SW480 (cell line): Measurements from ENCODE around the gene PDGFB.
"Not testable (repeated sequence)": the region's sequence is repeated elsewhere in the genome, so short reads cannot be mapped to it uniquely, and the experiment has no call there.

Experiments
- DNase-seq: peaks from one replicate; pipeline ENCODE4 v3.0.0-alpha.2; 2016; ENCODE audit warnings: low spot score

PDGFB gene

DNA sequence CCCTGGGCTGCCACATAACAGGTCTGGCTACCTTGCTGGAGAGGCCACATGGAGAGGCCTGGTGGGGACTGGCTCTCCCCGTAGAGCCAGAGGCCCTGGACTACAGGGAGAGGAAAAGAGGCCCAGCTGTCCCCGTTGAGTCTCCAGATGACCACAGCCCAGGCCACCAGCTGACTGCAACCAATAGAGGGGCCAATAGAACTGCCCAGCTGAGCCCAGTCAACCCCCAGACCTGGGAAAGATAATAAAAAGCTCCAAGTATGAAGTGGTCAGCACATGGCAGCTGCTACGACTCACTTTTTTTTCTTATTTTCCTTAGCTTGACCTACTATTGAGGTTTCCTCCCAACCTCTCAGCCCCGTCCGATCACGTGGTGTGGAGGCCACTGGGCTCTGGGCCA lies 18.4 kb downstream of the PDGFB start:
- no peak for DNase-seq

DNA sequence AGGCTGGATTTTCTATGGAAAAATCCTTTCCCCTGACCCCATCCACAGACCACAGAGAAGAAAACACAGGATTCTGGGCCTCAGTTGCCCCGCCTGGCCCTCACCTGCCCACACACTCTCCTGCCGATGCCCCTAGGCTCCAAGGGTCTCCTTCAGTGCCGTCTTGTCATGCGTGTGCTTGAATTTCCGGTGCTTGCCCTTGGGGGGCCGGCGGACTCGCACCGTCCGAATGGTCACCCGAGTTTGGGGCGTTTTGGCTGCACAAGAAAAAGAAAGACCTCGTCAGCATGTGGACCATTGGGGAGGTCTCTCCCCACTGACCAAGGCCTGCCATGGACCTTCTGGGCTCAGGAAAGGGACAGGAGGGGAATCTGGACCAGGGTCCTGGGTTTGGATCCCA lies 19.2 kb downstream of the PDGFB start:
- no peak for DNase-seq

DNA sequence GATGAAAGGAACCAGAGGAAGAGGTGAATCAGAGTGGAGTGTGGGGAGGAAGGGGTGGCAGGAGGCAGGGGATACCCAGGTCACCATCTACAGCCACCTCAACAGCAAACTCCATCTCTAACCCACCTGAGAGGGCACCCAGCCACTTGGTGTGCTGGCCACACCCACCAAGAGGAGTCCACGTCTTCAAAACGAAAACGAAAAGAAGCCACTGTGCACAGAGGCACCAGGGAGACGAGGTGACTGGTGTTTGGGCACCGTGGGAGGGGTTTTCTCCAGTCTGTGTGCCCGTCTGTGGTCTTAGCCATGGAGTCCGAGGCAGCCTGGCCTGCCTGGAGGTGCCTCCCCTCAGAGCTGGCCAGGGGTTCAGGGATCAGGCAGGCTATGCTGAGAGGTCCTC lies 20.2 kb downstream of the PDGFB start:
- DNase-seq: no peak

DNA sequence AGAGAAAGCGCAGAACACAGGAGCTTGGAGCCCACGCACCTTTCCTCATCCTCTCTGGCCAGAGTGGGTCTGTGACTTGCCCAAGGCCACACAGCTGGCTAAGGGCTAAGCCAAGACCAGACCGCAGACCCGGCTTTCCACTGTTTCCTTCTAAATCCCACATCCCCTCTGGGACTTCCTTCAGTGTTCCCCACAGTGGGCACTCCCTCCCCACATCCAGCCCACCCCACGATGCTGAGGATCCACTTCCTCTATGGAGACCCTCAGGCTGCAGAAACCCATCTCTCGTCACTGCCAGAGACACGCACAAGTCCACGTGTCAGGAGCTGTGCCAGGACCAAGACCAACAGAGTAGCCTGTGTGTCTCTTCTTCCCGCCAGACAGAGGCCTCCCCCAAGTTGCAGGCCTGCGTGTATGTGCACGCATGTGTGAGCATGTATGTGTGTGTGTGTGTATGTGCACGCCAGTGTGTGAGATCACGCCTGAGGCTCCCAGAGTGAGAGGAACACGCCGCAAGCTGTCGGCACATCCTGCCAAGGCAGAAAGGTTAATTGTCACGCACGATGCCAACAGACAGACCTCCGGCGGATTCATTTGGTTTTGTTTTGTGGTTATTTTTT lies 21.6 kb downstream of the PDGFB start:
- no peak for DNase-seq

DNA sequence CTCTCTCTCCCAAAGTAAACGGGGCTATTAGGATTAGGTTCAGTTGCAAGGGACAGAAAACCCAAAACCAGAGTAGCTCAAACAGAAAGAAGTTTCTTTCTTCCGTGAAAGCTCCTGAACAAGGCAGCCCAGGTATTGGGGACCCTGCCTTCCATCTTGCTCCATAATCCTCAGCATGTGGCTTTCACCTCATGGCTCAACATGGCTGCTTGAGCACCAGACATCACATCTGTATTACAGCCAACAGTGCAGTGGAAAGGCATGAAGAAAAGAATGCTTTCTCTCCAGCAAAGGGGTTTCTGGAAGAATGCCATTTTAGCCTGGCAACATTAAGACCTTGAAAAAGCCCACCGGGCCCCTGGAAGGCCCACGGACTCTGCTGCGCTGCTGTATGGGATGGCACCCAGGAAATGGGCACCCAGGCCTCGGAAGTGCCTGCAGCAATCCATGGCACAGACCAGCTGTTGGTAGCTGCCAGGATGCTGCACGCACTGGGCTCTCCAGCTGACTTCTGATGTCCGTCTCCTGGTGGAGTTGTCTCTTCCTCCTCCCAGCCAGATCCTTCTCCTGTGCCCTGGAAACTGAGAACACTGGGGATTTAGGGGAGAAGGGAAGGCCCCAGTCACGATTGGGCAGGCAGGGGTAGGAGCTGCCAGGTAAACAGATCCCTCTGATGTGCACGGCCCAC lies 22.6 kb downstream of the PDGFB start:
- no peak for DNase-seq

DNA sequence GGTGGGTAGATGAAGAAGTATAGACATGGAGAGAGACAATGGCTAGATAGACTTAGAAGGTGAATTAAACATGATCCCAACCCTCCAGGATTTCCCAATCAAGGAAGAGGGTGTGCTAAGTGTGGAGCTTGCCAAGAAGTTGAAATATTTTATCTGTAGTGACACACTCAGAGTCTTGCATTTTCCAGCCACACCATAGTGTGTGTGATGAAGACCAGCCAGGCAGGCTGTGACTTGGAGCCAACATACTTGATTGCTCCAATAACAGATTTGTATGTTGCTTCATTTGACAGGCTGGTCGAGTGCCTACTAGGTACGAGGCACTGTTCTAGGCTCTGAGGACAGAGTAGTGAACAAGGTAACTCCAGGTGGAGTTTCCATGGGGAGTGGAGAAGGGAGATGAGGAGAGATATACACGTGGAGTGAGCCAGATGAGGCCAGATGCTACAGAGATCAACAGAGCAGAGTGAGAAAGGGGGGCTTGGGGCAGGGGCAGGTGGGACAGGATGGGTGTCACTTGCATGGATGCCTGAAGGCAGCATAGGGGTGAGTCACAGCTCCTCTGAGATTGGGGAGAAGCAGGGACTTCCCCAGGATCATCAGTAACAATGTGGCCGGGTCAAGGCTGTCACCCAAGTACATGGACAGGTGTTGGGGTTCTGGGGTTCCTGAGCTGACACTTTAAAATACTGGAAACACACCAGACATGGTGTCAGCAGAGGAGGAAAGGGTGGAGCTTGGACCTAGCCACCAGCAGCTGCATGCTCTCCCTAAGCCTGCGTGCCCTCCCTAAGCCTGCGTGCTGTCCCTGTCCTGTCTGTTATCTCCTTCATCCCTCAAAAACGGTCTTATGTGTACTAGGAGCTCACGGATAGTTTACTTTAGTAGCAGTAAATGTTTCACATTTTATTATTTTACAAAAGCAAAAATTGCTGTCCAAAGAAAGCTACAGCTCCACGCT lies 23.6 kb downstream of the PDGFB start:
- DNase-seq: no peak

DNA sequence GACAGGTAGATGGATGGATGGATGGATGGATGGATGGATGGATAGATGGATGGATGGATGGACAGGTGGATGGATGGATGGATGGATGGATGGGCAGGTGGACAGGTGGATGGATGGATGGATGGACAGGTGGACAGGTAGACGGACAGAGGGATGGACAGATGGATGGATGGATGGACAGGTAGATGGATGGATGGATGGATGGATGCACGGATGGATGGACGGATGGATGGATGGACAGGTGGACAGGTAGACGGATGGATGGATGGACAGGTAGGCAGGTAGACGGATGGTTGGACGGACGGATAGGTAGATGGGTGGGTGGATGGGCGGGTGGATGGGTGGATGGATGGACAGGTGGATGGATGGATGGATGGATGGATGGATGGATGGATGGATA lies 24.3 kb downstream of the PDGFB start:
- DNase-seq: no peak

DNA sequence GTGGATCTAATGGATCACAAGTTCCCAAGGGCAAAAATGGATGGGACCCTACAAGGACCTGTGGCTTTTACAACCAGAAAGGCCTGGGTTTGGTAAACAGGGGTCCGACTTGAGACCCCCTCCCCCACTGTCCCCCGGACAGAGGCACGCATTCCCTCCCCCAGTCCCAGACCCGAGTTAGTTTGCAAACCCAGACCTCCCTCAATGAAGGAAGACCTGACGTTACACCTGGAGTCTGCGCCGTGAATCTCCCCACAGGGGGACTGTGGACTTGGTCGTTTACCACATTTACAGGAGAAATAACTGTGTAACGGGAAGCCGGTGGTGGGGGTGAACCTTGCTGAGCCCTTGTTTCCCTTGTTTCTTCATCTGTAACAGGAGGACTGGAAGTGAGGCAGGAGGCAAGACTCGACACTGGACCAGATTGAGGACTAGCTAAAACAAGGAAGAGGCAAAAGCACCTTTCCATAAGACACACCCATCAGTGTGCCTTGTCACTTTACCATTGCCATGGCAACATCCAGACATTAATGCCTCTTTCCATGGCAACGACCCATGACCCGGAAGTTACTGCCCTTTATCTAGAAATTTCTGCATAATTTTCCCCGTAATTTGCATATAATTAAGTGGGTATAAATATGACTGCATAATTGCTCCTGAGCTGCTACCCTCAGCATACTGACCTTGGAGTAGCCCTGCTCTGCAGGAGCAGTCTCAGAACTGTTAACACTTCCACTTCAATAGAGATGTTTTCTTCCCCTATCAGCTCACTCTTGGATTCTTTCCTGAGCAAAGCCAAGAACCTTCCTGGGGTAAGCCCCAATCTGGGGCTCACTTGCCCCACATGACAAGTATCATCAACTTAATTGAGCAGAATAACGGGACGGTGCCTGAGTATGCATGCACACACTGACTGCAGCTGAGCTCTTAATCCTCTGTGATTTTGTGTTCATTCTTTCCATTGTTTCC lies 25.4 kb downstream of the PDGFB start:
- DNase-seq: peak; percentile 25

DNA sequence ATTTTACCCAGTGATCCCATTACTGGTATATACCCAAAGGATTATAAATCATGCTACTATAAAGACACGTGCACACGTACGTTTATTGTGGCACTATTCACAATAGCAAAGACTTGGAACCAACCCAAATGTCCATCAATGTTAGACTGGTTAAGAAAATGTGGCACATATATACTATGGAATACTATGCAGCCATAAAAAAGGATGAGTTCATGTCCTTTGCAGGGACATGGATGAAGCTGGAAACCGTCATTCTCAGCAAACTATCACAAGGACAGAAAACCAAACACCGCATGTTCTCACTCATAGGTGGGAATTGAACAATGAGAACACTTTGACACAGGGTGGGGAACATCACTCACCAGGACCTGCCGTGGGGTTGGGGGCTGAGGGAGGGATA lies 26.4 kb downstream of the PDGFB start:
- DNase-seq: not testable (repeated sequence)

DNA sequence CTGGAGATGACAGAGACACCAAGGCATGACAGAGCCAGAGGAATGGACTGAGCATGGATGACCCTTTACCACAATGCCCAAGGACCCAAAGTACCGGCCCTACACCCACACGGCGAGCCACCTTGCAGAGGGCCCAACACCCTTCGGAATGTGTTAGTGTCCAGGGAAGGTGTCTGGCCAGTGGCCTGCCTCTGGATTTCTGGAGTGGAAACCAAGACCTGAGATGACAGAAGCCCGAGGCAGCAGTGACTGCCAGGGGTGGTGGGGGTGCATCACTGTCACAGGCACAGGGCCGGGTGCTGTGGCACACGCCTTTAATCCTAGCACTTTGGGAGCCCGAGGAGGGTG lies 28.7 kb downstream of the PDGFB start:
- DNase-seq: no peak

DNA sequence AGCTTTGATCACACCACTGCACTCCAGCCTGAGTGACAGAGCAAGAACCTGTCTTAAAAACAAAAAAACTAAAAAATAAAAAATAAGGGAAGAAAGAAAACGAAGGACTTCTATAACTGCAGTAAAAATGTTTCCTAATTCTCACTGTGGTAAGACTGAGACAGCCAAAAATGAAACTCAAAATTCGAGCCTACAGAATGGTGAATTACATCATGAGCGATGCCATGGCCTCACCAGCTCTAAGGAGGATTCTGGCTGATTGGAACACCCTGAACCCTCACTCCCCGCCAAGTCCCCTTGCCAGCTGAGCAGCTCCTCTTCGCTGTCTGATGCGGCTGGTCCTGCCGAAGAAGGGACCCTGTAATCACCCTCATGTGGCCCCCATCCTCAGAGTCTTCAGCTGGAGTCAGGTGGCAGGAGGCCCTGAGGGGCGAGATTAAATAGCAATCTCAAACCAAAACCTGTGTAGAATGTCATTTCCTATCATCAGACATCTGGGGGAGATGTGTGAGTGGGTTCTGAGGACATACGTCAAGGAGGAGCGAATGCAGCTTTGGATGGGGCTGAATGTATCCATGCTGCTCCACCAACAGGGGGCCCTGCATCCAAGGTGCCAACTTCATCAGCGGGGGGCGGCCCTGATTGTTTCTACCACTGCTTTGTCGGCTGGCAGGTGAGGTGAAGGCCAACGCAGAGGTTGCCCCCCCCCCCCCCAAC lies 29.2 kb downstream of the PDGFB start:
- peak; percentile 13 for DNase-seq

DNA sequence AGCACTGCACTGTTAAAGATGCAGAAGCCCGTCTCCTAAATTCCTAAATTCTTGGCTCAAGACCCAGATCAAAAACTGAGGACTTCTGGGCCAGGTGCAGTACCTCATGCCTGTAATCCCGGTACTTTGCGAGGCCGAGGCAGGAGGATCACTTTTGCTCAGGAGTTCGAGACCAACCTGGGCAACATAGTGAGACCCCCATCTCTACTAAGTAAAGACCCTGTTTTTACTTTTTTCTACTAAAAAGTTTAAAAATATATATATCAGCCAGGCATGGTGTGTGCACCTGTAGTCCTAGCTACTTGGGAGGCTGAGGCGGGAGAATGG lies 29.7 kb downstream of the PDGFB start:
- no peak for DNase-seq

DNA sequence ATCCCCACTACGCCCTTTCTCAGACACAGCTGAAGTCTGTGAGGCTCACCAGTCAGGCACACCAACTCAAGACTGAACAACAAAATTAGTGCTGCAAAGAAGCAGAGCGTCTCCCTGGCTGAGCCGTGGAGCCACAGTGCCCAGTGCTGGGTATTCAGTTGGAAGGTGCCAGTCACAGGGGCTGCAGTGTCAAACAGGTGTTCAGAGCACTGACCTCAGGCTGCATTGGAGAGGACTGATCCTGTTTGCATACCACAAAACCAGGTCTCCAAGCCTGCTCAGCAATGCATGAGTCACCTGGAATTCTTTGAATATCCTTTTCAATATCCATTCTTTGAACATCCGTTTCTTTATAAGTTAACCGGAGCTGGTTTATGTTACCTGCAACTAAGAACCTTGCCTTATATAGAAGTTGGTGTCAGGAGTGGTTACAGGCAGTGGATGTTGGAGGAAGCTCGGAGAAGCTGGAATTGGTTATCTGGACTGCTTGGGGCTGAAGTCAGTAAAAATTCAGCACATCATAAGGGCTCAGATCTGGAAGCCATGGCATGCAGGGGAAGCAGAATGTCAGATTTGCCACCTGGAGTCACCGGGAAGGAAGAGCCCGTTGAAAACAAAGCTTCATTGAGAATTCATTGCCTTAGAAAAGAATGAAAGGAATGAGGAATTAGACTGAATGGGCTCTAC lies 30.3 kb downstream of the PDGFB start:
- peak; percentile 96 for DNase-seq

DNA sequence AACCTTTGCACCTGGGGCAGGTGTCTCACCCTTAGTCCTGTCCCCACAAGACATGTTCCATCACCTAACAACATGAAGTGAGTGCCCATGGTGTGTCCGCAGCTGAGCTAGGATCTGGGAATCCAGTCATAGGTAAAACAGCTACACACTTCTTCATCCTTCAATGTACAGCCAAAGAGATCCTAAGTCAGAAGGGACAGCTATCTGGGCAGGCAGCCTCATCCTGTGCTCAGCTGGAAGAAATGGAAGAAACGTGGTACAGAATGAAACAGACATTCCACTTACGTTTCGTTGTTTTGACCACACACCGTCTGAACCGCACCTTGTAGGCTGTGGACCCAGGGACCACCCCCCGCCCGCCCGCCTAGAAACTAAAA lies 30.8 kb downstream of the PDGFB start:
- DNase-seq: peak; percentile 39

DNA sequence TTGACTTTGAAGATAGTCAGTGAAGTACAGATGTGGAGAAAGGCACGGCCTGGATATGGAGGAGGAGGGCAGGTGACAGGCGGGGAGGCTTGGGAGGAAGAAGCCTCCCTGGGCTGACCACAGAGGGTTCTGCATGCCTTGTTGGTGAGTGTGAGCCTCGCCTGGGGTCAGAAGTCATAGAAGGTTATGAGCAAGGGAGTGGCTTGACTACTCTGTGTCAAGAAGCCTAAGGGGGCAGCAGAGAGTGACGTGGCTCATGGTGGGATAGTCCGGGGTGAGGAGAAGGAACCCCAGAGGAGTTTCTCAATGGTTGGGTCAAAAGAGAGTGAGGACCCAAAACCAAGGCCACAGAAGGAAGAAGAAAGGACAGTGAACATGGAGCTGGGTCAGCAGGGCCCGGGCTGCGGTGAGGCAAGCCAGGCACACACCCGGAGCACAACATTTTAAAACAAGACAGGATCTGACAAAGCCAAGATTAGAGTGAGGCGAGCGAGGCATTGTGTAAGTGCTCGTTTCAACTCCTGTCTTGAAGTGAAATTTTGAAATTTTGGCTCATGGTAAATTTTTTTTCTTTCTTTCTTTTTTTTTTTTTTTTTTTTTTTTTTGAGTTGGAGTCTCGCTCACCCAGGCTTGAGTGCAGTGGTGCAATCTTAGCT lies 31.9 kb downstream of the PDGFB start:
- peak; percentile 85 for DNase-seq

DNA sequence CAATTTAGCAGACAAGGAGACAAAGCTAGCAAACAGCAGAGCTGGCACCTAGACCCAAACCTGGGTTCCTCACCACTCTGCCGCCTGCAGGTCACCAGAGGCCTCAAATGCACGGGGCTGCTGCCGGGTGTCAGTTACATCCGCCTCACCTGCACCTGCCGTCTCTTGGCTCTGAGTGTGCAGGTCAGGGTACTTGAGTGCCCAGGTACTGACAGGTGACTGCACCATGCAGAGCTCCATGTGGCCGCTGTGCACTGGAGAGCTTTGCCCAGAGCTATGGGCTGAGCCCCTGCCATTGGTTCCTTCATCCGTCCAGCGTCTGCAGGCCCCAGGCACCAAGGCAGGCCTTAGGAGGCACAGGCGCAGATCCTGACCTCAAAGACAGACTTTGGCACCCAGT lies 35.0 kb downstream of the PDGFB start:
- peak; percentile 36 for DNase-seq

DNA sequence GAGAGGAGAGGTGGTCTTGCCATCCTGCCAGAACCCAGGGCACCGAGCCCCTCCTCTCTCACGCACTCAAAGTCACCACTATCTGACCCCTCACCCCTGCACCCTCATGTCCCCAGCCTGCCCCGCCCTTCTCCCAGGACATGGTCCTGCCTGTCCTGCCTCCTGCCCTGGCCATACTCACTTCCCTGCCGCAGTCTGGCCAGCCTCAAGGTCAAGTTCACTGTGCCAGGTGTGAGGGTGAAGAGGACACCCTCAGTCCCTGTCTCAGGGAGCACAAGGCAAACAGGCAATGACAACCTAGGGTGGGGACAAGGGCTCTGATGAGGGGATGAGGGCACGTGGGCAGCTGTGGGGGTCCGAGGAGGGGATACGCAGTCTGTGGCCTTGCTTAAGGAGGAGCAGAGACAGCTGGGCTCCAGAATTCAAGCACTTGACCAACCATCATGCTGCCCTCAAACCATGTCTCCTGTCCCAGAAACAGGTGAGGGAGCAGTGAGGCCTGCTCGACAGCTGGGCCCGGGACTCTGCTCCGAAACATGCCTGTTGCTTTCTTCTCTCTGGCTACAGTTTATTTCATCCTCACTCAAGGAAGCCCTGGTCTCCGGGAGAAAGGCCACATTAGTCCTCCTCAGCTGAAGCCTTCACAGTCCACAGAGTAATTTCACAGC lies 36.6 kb downstream of the PDGFB start:
- DNase-seq: no peak

DNA sequence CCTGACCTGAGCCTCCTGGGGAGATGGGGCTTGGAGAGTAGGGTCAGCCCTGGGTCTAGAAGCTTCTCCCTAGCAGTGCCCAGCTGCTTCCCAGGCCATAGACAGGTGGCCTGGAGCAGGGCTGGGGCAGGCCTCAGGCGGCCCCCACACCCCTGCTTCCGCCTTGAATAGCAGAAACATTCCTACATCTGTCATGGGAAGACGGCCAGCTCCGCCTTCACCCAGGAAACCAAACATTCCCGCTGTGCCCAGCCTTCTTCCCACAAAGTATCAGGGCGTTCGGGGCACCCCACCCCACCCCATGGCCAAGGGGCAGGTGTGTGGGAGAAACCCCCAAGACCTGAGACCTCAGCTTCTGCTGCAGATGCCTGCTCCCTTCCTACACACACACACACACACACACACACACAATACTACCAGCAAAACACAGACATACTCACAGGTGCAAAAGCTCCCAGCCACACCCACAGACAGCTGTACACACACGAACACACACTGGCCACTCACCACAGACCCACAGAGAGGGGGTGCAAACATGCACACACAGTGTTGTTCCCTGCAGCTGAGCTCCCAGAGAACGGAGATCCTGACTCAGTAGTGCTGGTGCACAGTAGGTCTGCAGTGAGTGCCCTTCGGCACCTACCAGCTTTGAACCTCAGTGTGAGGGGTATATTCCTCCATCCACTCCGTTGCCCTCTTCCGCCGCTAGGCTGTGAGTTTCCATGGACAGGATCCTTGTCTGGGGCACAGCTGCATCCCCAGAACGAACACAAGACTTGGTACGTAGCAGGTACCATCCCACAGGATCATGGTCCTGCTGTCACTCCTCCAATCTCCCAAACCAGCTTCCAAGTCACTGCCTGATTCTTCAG lies 37.4 kb downstream of the PDGFB start:
- DNase-seq: peak; percentile 88

DNA sequence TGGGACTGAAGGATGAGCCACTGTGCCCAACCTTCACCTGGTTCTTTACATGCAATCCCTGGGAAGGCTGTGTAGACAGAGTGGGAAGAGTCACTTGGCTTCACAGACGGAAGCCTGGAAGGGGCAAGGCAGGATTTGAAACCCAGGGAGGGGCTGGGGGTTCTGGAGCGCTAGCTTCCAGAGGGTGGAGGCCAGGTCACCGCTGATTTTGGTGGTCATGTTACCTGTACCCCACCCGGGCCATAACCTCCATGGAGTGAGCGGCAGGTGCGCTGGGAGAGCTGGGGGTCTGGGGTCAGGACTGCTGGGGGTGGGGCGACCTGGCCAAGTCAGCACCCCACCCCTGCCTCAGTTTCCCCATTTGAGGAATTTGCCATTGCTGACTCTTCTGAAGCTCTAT lies 38.3 kb downstream of the PDGFB start:
- DNase-seq: no peak
